GM12891 (cell line): ENCODE data around the gene CALML5.

ENCODE experiments used
- POLR2A ChIP-seq: IDR thresholded peaks from 2 replicates; pipeline ENCODE4 v1.6.1; 2011; ENCODE audit warnings: low read depth, low read length, control low read depth
- POLR2AphosphoS5 ChIP-seq: IDR thresholded peaks from 2 replicates; pipeline ENCODE4 v1.6.1; 2011; ENCODE audit warnings: low read depth, low read length, control low read depth
- TAF1 ChIP-seq: IDR thresholded peaks from 2 replicates; pipeline ENCODE4 v1.6.1; 2011; ENCODE audit warnings: low read depth, low read length, control low read depth

DNA sequence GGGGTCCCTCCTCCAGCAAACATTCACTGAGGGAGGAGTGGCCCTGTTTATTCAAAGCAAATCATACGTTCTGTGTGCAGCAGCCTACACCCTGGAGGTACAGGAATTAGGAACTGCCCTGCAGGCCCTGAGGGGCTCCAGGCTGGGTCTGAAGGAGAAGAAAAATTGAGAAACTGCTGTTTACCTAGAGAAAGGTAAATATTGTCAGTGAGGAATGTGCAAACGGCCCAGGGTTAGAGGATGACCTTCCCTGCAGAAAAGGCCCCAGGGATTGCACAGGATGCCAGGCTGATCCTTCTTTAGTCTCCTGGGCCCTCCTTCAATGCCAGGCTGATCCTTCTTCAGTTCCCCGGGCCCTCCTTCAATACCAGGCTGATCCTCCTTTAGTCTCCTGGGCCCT is 5.7 kb downstream of the CALML5 start:
- TF ChIP-seq POLR2A (no peak), POLR2AphosphoS5 (no peak), TAF1 (no peak)
